OCI-LY7 (cell line): ENCODE data around the gene TMEM222.

Experiments used
- CTCF ChIP-seq: fragments of 200-600 bp; sonication (generic); conservative IDR thresholded peaks from 2 replicates; pipeline ENCODE4 v1.5.1; 2014; ENCODE audit warnings: mild to moderate bottlenecking, antibody characterized with exemption, low read length, moderate library complexity, mixed read lengths
- EZH2phosphoT487 ChIP-seq: fragments of 200-600 bp; sonication (generic); IDR thresholded peaks from 2 replicates; pipeline ENCODE4 v1.6.1; 2018; ENCODE audit warnings: low read depth, borderline replicate concordance, mild to moderate bottlenecking, mixed run types, antibody characterized with exemption, low read length, moderate library complexity, mixed read lengths

- TF ChIP-seq CTCF (no peak), EZH2phosphoT487 (no peak)
These were observed 9.5 kb downstream of the TMEM222 start for GRCh38 chr1:27331426-27331825.
